Erythroblast (primary cell): ENCODE results near the gene ST6GALNAC2.

Experiments used
- GATA1 ChIP-seq: IDR thresholded peaks from 2 replicates; pipeline ENCODE4 v1.6.1; 2011; ENCODE audit warnings: low read depth, mild to moderate bottlenecking, control low read depth, low read length, moderate library complexity
- POLR2A ChIP-seq: IDR thresholded peaks from 2 replicates; pipeline ENCODE4 v1.6.1; 2011; ENCODE audit warnings: mild to moderate bottlenecking, low read length

GRCh38 chr17:76601065-76601464 is 15.4 kb upstream of the ST6GALNAC2 start:
- no peak for TF ChIP-seq POLR2A
- no peak for TF ChIP-seq GATA1
